NCI-H82 treated with DMSO at 0.1 percent for 48 hours (cell line): ENCODE data around the gene FAM72C.
"Not testable (repeated sequence)": the region's sequence is repeated elsewhere in the genome, so short reads cannot be mapped to it uniquely, and the experiment has no call there.

Experiments used
- DNase-seq: peaks from one replicate; lab custom pipeline; 2025; ENCODE audit not compliant: unreplicated experiment; lab: John Stamatoyannopoulos, UW

Gene FAM72C

DNA sequence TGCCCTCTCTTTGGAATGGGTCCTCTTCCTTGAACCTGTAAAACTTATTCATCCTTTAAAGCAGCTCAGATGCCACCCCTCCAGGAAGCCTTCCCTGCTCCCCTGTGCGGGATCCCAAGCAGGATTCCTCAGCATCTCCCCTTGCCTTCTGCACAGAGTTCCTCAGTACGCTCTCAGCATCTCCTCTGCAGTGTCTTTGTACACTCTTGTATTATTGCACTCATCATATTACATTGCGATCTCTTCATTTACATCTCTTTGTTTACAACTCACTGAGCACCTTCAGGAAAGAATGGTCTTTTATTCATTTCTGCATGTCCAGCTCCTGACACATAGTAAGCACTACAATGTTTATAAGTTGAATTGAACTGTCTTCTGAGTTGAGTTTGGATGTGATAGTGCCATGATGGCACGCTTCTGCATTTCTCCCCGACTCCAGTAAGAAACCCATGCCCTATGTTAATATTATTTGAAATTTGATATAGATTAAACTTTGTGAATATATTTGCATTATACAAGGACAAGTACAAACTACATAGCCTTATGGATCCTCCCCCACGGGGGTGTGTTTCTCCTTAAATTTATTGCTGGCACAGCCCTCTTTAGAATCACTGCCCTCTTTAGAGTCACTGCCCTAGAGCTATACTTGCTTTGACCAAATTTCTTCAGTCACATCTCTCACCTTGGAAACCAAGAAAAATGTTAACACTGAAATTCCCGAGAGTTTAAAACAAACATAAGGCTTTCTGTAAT, 13.1 kb upstream of the FAM72C start:
- DNase-seq = not testable (repeated sequence)

GRCh38 chr1:143974416-143974815, 2.6 kb upstream of the FAM72C start:
- not testable (repeated sequence) for DNase-seq

GRCh38 chr1:143973876-143974414, 2.2 kb upstream of the FAM72C start:
- not testable (repeated sequence) for DNase-seq

DNA sequence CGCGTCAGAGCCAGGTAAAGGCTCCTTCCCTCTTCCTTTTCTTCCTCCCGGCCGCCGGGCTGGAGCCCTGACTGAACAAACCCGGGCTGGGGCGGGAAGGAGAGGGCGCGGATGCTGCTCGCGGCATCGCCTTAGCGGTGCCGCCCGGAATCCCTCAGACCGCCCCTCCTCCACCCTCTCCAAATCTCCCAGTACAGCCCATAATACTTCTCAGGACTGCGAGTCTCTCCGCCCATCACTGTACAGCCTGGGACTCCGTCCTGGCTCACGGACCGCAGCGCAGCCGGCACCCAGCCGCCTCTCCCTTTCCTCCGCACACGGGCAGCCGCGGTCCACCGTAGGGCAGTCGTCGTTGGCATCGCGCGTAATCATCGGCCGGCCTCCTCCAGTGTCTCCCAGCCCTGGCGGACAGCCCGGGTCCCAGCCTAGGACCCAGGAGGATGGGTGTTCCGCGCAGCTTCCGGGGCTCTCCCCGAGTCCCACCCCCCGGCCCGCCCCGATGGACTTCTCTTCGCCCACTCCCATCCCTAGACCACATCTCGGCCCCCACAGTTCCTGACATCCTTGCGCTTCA, 1.1 kb upstream of the FAM72C start:
- DNase-seq = not testable (repeated sequence)

GRCh38 chr1:143965860-143966259, 5.9 kb downstream of the FAM72C start:
- DNase-seq = not testable (repeated sequence)

- not testable (repeated sequence) for DNase-seq
Observed at GRCh38 chr1:143964294-143964693, 7.5 kb downstream of the FAM72C start.

DNA sequence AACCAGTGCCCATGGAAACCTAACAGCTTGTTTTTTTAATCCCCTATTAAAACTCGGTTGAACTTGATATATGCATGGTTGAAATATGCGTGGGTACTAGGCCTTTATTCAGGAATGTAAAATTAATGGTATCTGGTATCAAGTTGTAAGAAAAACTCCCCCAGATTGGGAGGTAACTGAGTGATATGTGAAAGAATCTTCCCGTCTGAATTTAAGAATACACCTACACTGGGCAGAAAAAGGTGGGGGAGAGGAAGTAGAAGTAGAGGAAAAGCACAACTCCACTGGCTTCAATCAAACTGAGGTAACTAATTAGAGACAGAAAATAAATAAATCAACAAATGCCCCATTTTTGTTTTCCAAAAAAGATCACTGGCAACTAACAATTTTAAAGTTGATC, 15.9 kb downstream of the FAM72C start:
- not testable (repeated sequence) for DNase-seq

DNA sequence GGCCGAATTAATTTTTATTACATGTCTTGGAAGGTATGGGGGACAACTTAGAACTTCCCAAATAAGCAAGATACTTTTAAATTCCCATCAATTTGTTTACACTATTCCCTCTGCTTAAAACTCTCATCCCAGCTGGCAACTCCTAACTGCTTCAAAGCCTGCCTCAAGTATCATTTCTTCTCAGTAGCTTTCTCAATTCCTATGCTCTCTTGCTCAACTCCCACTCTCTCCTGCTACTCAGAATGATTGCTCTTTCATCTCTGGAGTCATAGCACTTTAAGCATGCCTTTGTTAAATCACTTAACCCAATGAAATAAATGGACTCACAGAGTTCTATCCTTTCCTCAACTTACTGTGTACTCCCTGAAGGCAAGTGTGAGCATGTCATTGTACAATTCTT, 18.9 kb downstream of the FAM72C start:
- not testable (repeated sequence) for DNase-seq

DNA sequence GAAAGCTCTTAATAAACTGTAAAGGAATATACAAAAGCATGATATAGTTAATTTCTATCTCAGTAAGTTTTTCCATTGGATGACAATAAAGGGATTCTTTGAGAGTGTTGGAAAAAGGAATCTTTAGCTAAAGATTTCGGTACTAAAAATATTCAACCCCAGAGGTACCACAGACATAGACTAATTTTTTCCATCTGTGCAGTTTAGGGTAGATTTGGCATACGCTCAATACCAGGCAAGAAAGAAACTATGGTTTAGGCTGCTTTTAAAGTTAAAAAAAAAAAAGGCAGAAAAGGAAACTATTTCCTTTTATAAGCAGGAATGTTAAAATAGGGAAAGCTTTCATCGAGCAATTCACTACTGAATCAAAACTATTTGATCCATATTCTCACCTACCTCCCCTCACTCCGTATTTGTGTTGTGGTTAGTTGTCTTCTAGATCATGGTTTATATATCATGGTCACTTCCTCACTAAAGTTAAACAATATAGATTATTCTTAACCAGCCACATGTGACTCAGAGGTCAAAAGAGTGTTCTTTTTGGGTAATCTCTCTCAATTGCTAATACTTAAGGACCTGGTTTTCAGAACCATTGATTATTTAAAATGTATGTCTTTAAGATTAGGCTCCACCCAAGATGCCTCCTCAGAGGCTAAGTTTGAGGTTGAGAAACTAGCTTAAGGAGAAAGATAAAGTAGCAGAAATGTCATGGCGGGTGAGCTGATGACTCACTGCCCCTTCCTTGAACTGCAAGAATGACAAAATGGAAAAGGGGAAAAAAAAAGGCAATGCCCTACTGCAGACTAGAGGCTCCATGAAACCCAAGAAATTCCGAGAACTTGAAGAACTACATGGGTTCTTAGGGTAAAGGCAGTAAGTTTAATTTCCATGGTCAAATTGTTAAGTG, 20.0 kb downstream of the FAM72C start:
- not testable (repeated sequence) for DNase-seq

- DNase-seq = not testable (repeated sequence)
Observed at GRCh38 chr1:143947749-143948148, 24.0 kb downstream of the FAM72C start.

GRCh38 chr1:143945253-143945652, 26.5 kb downstream of the FAM72C start:
- not testable (repeated sequence) for DNase-seq

- DNase-seq = not testable (repeated sequence)
Observed at GRCh38 chr1:143944576-143945240, 27.1 kb downstream of the FAM72C start.

DNA sequence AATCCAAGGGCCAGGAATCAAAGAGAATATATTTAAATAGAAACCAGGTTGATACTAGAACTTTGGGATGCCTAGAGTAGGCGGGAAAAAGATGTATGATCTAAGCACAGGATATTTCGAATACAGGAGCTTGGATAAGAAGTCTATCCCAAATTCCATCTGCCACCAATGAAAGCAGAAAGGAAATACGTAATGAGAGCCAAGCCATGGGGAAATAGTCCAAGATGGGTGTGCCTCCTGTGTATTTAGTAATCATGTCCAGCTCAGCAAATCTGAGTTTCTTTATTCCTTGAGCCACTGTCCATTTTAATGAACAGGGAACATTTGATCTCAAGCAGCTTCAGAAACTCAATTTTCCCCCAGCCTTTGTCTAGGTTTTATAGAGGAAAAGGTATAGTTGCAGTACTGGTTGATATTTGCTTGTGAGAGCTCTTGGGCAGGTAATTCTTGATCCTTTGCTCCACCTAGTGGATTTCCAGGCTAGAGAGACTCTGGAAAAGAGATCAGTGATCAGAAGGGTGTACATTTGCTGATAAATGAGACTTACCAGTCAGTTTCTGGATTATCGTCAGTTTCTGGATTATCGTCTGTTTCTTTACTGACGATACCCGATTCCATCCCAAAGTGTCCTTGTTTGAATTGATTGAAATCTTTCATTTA, 28.3 kb downstream of the FAM72C start:
- DNase-seq = not testable (repeated sequence)

DNA sequence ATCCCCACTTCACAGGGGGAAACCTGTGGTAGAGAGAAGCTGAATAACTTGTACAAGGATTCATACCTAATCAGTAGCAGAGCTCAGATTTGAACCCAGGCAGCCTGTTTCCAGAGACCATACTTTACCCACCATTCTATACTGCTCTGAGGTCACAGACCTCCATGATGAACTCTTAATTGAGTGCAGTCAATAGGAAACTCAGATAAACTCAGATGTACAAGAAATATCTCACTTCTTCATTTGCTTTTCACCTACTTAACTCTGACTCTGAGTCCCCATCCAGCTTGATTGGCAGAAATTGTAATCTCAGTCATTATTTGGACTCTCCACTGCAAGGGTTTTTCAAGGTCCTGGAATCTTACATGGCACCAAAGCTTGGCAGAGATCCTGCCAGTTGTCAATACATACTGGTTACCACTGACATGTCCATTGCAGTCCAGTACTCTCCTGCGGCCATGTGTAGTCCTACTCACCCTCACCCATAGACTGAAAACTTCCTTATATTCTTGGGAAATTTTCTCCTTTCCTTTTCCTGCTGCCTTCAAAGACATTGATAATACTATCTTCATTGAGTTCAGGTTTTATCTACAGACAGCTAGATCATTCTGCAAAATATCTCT, 29.4 kb downstream of the FAM72C start:
- not testable (repeated sequence) for DNase-seq

GRCh38 chr1:143939666-143940065, 32.1 kb downstream of the FAM72C start:
- DNase-seq = not testable (repeated sequence)

- DNase-seq = not testable (repeated sequence)
Observed at GRCh38 chr1:143938922-143939321, 32.9 kb downstream of the FAM72C start.

DNA sequence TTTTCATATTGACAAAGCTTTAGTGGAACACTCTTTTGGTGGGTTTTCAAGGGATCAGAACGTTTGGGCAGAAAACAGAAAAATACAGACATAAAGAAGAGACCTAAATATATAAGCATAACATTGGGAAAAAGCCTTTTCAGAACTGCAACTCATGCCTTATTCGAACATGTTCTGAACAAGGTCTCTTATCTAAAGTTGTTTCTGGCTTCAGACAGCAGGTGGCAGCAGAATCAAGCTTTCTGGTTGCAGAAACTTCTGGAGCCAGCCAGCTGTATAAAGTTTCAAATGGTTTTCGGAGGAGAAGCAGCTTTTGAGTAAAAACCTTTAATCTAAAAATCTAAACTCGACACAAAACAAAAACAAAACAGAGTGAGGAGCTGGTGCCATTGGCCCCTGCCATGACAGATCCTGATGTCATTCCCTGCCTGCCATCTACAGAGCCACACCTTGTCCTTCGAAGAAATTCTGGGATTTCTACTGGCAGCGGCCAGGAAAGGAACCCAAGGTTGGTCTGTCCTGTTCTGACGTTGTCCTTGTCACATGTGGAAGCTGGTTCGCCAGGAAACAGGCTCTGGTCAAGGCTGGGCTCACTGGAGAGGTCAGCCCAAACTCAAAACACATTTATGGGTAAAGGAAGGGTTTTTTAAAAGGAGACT, 35.2 kb downstream of the FAM72C start:
- peak; percentile 2 for DNase-seq

DNA sequence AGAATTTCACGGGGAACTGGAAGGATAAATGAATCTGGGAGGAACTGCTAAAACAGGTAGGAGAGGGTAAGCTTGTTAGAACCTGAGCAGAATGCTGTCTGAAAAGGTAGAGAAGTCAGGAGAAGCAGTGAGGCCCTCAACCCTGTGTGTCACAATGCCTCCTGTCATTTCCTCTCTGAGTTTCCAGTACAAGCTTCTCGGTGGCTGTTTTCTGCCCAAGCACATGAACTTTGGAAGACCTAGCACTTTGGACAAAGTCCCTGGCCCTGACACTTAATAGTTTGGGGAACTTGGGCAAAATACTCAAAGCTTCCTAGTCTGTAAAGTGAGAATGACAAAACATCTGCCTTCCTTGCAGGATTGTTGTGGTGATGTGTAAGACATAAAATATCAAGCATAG, 52.7 kb downstream of the FAM72C start:
- not testable (repeated sequence) for DNase-seq

DNA sequence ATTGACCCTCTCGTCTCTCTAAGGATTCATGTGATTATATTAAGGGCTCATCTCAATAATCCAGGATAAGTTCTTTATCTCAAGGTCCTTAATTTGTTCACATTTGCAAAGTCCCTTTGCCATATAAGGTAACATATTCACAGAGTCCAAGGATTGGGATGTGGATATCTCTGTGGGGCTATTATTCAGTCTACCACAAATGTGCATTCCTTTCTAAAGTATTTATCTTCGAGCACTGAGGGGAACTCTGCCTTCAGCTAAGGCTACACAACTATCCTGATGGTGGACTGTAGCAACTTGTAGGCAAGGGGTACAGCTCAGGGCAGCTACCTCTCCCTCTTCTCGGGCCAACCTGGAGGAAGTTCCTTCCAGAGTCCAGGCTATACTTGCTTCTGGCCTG, 53.2 kb downstream of the FAM72C start:
- not testable (repeated sequence) for DNase-seq
